ENCODE measurements around the gene ALDH1L1. TPM values are rescaled to one million over a fixed set of nuclear protein-coding genes. Genes with fewer than 3 reads are reported as not detected.
A peak's percentile ranks its signal among the peaks of the same experiment; 100 is the strongest.

ALDH1L1 gene
- total RNA-seq, 4 donors from 2014 or later: 43.5 to 108 (median 69.0) TPM

DNA sequence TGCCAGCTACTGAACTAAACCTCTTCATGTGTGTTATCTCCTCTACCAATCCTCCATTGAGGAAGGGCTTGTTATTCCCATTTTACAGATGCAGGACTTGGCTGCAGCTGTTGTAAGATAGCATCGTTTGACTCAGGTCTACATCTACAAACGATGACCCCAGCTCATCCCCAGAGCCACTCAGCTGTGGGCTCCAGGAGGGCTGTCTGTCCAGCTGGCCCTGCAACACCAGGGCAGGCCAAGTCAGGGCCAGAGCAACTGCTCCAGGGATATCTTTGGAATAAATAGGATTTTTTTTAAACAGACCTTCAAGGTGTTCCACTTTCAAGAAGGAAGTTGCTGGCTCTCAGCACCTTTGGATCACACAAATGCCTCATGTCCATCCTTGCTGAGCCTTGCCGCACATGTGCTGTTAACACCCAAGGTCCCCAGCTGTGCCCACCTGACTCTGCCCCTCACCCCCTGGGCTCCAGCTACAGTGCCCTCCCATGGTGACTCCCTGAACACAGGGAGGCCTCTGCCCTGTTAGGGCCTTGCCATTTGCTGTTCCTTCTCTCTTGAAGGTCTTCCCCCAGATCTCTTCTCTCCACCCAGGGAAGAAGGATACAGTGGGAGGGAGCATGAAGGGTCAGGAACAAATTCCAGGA is 31.0 kb downstream of the ALDH1L1 start:
- H3K36me3 ChIP-seq: peaks cover 0 to 36% of the 10 kb centered on the region in 2 donors
- ATAC-seq: no peak
- H3K9me3 ChIP-seq: no peaks in the 10 kb centered on the region
- in situ Hi-C loops (cut with MboI; ENCODE audit: low sequenced_read_pairs in 4 of 4) (loop anchor here (10.0 to 25.0 kb wide), 4 partner anchors 45 to 245 kb away; partner anchors contain the start of gene CFAP100 (in 2 of the 4)), intact Hi-C loops (cut with DNase I; ENCODE audit: low total_unique reads) (no loop called here)
- TF ChIP-seq POLR2A (IDR thresholded peaks at IDR 0.05) (no peak), CTCF (IDR thresholded peaks at IDR 0.05 in 4 of 5, conservative IDR thresholded peaks at IDR 0.05 in 1 of 5) (no peak)
- no peak for DNase-seq
- no peak overlapping the region for H3K27ac ChIP-seq
- no peaks in the 10 kb centered on the region for H3K4me1 ChIP-seq
- H3K27me3 ChIP-seq: no peaks in the 10 kb centered on the region
- no peak overlapping the region for H3K4me3 ChIP-seq

DNA sequence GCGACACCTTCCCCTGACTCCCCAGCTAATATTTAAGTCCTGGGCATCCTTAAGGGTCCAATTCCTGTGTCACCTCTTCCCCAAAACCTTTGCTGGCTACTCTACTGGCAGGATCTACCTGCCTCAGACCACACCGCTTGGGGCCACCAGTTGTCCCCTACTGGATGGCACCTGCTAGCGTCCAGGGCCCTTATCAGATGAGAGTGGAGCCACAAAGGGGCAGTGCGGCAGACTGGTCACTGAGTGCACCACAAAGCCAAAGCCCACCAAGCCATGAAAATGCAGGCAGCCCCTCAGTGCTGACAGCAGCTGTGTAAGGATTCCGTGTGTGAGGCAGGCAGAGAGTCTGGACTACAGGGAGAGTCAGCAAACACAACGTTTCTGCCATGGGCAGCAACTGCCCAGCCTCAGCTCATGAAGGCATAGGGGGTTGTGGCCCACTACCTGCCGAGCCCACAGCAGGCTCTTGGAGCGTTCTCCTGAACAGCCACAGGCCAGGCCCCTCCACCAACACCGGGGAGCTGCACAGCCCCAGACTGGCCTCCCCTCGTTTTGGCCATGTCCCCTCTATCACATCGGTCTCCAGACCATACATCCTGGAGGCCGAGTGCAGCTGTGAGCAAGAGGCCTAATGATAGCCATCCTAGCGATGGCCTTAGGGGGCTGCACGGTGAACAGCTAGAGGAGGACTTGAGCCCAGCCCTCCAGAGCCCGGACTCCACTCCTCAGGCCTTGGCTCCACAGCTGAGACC is 32.3 kb downstream of the ALDH1L1 start:
- no peaks in the 10 kb centered on the region for H3K9me3 ChIP-seq
- DNase-seq: peak in 1 of 2 donors; percentile 1

DNA sequence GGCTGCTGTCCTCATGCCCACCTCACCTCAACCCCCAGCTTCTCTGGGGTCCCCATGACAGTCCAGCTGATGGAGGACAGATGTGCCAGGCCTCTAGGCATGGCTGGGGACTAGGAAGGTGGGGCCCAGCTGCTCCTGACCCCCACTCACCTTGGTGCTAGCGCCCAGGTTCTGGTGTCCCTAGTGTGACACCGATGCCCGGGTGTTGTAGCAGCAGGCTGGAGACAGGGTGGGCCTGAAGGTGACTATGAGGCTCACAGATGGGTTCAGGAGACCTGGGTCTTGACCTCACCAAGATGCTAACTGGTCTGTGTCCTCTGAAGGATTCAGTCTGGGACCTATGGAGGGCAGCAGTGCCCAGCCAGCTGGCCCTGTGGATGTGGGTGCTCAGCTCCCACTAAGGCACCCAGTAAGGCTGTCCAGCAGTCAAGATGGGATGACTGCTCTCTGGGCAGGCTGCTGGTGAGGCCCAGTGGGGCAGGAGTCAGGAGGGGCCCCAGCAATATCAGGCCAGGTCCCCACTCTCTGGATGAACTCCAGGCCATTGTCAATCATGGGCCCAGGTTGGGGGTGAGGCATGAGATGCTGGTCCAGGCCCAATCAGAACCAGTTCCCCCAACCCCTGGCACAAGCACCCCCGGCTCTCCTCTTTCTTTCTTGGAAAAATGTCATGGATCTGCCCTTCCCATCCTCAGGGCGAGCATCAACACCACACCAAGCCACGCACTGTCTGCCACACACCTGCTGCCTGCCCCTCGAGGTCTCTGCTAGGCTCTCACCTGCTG is 33.0 kb downstream of the ALDH1L1 start:
- in situ Hi-C loops (cut with MboI; ENCODE audit: low sequenced_read_pairs in 4 of 4): loop anchor here (10.0 to 25.0 kb wide), 4 partner anchors 47 to 247 kb away; partner anchors contain the start of gene CFAP100 (in 2 of the 4)
- TF ChIP-seq CTCF (IDR thresholded peaks at IDR 0.05 in 4 of 5, conservative IDR thresholded peaks at IDR 0.05 in 1 of 5) (no peak), POLR2A (IDR thresholded peaks at IDR 0.05) (no peak)
- ATAC-seq: no peak

More for the DNA sequence above, 32.3 kb downstream of the ALDH1L1 start:
- Histone ChIP-seq H3K4me3 (no peak overlapping the region), H3K27ac (no peak overlapping the region), H3K36me3 (peaks cover 0 to 29% of the 10 kb centered on the region in 2 donors), H3K27me3 (no peaks in the 10 kb centered on the region), H3K4me1 (no peaks in the 10 kb centered on the region)
- TF ChIP-seq POLR2A (IDR thresholded peaks at IDR 0.05) (no peak), CTCF (IDR thresholded peaks at IDR 0.05 in 4 of 5, conservative IDR thresholded peaks at IDR 0.05 in 1 of 5) (no peak)
- ATAC-seq: no peak
- intact Hi-C loops (cut with DNase I; ENCODE audit: low total_unique reads) (no loop called here), in situ Hi-C loops (cut with MboI; ENCODE audit: low sequenced_read_pairs in 4 of 4) (loop anchor here (10.0 to 25.0 kb wide), 4 partner anchors 47 to 247 kb away; partner anchors contain the start of gene CFAP100 (in 2 of the 4))

GRCh38 chr3:126146525-126147146 is 33.8 kb downstream of the ALDH1L1 start:
- Histone ChIP-seq H3K4me3 (no peak overlapping the region), H3K27ac (no peak overlapping the region), H3K27me3 (no peaks in the 10 kb centered on the region), H3K4me1 (no peaks in the 10 kb centered on the region), H3K9me3 (no peaks in the 10 kb centered on the region), H3K36me3 (peaks cover 0 to 16% of the 10 kb centered on the region in 2 donors)
- no peak for ATAC-seq
- intact Hi-C loops (cut with DNase I; ENCODE audit: low total_unique reads): no loop called here
- in situ Hi-C loops (cut with MboI; ENCODE audit: low sequenced_read_pairs in 4 of 4): loop anchor here (10.0 to 25.0 kb wide), 4 partner anchors 48 to 248 kb away; partner anchors contain the start of gene CFAP100 (in 2 of the 4)
- no peak for DNase-seq
- TF ChIP-seq POLR2A (IDR thresholded peaks at IDR 0.05): no peak
- no peak for TF ChIP-seq CTCF (IDR thresholded peaks at IDR 0.05 in 4 of 5, conservative IDR thresholded peaks at IDR 0.05 in 1 of 5)

More for the DNA sequence above, 33.0 kb downstream of the ALDH1L1 start:
- H3K36me3 ChIP-seq: peaks cover 0 to 22% of the 10 kb centered on the region in 2 donors
- no peaks in the 10 kb centered on the region for H3K9me3 ChIP-seq
- H3K4me3 ChIP-seq: no peak overlapping the region
- no peaks in the 10 kb centered on the region for H3K4me1 ChIP-seq
- H3K27me3 ChIP-seq: no peaks in the 10 kb centered on the region
- intact Hi-C loops (cut with DNase I; ENCODE audit: low total_unique reads): no loop called here
- no peak overlapping the region for H3K27ac ChIP-seq
- peak in 1 of 2 donors; percentile 1 for DNase-seq
